NCI-H774 (cell line): ENCODE measurements around the gene SAP130.
"Not testable (repeated sequence)": the region's sequence is repeated elsewhere in the genome, so short reads cannot be mapped to it uniquely, and the experiment has no call there.

Experiments used
- DNase-seq: peaks from one replicate; lab custom pipeline; 2025; lab: John Stamatoyannopoulos, UW

SAP130 gene

GRCh38 chr2:127953128-127953718 is 74.6 kb downstream of the SAP130 start:
- no peak for DNase-seq

DNA sequence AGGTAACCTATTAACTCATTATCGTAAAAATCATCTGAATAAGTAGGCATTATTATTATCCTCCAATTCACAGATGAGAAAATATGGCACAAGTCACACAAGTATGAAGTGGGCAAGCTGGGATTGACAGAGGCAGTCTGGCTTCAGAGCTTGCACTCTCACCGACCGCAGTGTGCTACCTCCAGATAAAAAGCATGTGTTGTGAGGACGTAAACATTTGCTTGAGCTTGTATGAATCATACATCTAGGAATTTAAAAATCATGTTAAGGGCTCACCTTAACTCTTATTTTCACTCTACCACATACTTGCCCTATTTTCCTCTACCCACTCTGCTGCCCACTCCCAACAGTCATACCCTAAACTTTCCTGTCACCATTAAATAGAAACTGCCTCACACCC is 76.8 kb downstream of the SAP130 start:
- DNase-seq = no peak

DNA sequence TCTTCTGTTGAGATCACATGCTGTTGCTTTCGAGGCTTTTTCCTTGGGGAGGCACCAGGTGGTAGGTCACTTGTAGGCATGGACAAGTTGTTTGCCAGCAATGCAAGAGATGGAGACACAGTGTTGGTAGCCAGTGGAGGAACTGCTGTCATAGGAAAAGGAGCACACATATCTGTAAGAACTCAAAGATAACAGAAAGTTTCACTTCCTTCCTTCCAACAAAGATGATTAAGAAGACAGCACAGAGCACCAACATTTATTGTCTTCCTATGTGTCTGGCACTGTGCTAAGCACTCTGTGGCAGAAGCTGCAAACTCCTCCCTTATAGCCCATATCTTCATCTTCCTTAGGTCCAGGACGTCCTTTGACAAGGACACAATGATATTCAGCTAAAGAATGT is 77.6 kb downstream of the SAP130 start:
- DNase-seq = no peak

- no peak for DNase-seq
These were observed 82.6 kb downstream of the SAP130 start for GRCh38 chr2:127945281-127945680.

DNA sequence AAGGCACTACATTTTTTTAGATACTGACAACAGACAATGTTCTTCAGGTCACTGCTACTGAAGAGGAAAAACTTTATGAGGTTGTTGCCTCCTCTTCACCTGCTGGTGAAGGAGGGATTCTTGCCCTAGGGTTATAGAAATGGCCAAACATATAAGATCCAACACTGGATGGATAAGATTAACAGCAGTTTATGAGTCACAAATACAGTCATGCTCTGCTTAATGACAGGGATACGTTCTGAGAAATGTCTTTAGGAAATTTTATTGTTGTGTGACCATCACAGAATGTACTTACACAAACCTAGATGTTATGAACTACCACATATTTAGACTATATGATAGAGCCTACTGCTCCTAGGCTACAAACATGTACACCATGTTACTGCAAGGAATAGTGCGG is 84.7 kb downstream of the SAP130 start:
- DNase-seq = no peak

DNA sequence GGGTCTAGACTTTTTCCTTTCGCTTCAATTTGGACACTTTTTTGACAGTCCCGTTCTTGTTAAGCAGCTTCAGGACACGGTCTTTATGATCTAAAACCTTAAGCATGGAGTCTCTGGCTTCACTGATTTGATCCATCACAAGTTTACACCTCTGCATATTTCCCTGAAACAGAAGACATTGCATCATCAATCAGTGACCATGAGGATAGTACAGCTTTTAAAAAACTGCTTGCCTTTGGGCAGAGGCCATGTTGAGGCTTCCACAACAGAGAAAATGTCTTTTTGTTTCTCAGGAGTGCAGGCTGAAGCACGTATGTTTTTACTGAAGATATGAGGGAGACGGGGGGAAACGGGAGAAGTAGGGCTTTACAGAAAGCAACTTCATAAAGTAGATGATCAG is 85.9 kb downstream of the SAP130 start:
- no peak for DNase-seq

GRCh38 chr2:127941461-127941860 is 86.4 kb downstream of the SAP130 start:
- no peak for DNase-seq

GRCh38 chr2:127940641-127941040 is 87.2 kb downstream of the SAP130 start:
- DNase-seq = no peak

- no peak for DNase-seq
These were observed 92.5 kb downstream of the SAP130 start for GRCh38 chr2:127935337-127935736.

GRCh38 chr2:127932199-127932876 is 95.5 kb downstream of the SAP130 start:
- DNase-seq = no peak

- DNase-seq = no peak
These were observed 98.4 kb downstream of the SAP130 start for GRCh38 chr2:127929449-127929848.

DNA sequence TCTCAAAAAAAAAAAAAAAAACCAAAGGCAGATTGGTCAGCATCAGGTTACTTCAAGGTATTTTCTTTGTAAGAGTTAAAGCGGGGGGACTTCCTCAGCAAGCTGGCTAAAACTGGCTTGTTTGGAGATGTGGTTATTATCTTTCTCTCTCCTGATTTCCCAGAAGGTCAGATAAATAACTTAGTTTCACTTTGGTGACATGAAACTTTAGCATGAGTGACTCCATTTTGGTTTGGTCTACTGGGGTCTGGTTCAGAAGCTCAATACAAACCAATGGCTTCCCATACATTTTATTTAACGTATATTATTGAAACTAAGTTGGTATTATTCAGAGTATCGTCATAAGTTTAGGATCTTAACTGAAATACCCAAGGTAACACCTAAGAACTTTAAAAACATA is 100.5 kb downstream of the SAP130 start:
- no peak for DNase-seq

DNA sequence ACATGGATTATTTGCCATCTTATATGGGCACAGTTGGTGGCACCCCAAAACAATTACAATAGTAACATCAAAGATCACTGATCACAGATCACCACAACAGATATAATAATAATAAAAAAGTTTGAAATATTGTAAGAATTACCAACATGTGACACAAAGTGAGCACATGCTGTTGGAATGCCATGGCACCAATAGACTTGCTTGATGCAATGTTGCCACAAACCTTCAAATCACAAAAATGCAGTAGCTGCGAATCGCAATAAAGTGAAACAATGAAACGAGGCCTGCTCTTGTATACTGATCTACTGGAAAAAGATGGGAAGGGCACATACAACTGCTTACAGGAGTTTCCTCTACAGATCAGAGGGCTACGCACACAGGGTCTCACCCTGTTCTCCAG is 109.9 kb downstream of the SAP130 start:
- no peak for DNase-seq

- no peak for DNase-seq
These were observed 113.9 kb downstream of the SAP130 start for GRCh38 chr2:127913808-127914457.

DNA sequence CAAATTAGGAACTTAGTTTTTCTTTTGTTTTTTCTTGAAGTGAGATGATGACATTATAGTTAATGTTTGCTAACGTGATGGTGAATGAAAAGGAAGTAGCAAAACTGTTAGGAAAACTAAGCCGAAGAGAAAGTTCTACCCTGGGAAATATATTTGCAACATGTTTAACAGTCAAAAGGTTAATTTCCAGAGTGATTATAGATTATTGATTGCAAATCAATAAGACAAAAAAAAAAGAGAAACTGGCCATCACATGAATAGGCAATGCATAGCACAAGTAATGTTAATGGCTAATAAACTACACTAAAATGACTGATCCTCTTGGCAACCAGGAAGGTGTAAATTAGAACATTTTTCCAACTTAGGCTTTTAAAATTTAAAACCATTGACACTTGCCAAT is 116.1 kb downstream of the SAP130 start:
- DNase-seq = no peak

DNA sequence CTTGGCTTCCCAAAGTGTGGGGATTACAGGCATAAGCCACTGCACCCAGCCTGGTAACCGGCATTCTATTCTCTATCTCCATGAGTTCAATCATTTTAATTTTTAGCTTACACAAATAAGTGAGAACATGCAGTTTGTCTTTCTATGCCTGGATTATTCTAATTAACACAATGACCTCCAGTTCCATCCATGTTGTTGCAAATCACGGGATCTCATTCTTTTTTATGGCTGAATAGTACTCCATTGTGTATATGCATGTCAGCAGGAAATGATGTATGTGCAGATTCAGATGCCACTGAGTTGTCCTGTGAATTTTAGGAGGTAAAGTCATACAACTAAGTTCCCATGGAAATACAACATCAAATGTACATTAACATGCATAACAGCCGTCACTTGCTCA is 117.4 kb downstream of the SAP130 start:
- DNase-seq = no peak

- no peak for DNase-seq
These were observed 118.8 kb downstream of the SAP130 start for GRCh38 chr2:127909019-127909418.

- DNase-seq = not testable (repeated sequence)
These were observed 120.0 kb downstream of the SAP130 start for GRCh38 chr2:127907733-127908400.

DNA sequence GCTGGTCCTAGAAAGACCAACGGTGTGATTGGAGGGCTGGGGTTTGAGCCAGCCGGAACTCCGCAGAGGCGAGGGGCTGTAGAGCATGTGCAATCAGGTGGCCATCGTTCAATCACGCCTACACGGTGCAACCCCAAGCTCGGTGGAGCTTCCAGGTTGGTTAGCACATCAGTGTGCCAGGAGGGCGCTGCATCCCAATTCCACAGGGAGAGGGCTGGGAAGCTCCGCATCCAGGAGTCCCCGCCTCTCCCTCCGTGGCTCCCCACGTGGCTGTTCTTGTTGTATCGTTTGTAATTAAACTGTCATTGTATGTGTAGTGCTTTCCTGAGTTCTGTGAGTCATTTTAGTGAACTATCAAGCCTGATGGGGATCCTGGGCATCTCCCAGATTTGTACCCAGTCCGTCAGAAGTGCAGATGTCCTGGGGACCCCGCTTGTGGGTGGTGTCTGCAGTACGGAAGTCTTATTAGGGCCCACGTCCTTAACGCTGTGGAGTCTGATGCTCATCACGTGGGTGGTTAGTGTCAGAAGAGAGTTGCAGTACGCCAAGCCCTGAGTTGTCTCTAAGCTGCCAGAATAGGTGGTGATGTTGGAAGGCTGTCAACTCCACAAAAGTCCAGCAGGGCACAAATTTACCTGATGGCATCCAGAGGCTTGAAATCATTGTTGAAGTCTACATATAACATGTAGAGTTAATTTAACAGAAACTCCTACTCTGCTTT is 121.5 kb downstream of the SAP130 start:
- DNase-seq = no peak

DNA sequence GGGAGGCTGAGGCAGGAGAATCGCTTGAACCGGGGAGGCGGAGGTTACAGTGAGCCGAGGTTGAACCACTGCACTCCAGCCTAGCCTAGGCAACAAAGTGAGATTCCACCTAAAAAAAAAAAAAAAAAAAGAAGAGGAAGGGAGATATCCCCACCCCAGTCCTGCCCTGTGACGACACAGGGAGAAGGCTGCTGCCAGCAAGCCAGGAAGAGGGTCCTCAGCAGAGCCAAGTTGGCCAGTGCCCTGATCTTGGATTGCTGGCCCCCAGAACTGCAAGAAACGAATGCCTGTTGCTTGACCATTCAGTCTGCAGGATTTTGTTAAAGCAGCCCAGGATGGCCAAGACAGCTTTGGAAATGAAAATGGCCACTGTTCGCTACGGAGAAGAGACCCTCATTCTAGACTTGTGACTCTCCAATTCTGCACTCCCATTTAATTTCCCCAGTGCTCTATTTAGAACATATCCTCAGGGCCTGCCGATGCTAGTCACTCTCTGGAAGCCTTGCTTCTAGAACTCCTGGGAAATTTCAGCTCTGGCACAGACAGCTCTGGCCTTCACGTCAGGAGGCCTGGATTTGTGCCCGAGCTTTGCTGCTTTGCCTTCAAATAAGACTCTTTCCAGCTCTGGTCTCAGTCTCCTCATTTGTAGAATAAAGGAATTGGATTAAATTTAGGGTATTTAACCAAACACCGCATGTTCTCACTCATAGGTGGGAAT is 126.4 kb downstream of the SAP130 start:
- no peak for DNase-seq

- no peak for DNase-seq
These were observed 130.2 kb downstream of the SAP130 start for GRCh38 chr2:127897531-127898211.
